IMR-90 (cell line): ENCODE data around the gene SURF2.

ENCODE experiments used
- BHLHE40 ChIP-seq: fragments of 150-350 bp; IDR thresholded peaks from 2 replicates; pipeline ENCODE4 v1.6.1; 2016; ENCODE audit warnings: mild to moderate bottlenecking, low read depth, low read length
- CEBPB ChIP-seq: IDR thresholded peaks from 2 replicates; pipeline ENCODE4 v1.6.1; 2012; ENCODE audit warnings: low read depth, low read length, improper control_type of control experiment
- MAFK ChIP-seq: IDR thresholded peaks from 2 replicates; pipeline ENCODE4 v1.6.1; 2012; ENCODE audit warnings: low read depth, low read length, improper control_type of control experiment
- MAZ ChIP-seq: IDR thresholded peaks from 2 replicates; pipeline ENCODE4 v1.6.1; 2012; ENCODE audit warnings: low read depth, mild to moderate bottlenecking, low read length, improper control_type of control experiment, moderate library complexity, borderline replicate concordance
- MXI1 ChIP-seq: IDR thresholded peaks from 2 replicates; pipeline ENCODE4 v1.6.1; 2012; ENCODE audit warnings: low read depth, mild to moderate bottlenecking, low read length, moderate library complexity, borderline replicate concordance
- POLR2A ChIP-seq: IDR thresholded peaks from 2 replicates; pipeline ENCODE4 v1.6.1; 2012; ENCODE audit warnings: mild to moderate bottlenecking, low read depth, low read length
- RAD21 ChIP-seq: IDR thresholded peaks from 2 replicates; pipeline ENCODE4 v1.6.1; 2012; ENCODE audit warnings: low read length, improper control_type of control experiment
- RFX5 ChIP-seq: IDR thresholded peaks from 2 replicates; pipeline ENCODE4 v1.8.0; 2012; ENCODE audit warnings: low read depth, mild to moderate bottlenecking, low read length, moderate library complexity
- SMC3 ChIP-seq: fragments of 150-350 bp; IDR thresholded peaks from 2 replicates; pipeline ENCODE4 v1.6.1; 2016; ENCODE audit warnings: low read depth, mild to moderate bottlenecking, antibody characterized with exemption, low read length, moderate library complexity
- TF ChIP-seq, protein P1 (sequence below): conservative IDR thresholded peaks from 2 replicates; pipeline ENCODE4 v1.5.1; 2012; ENCODE audit warnings: mild to moderate bottlenecking, low read depth, low read length, improper control_type of control experiment
- TF ChIP-seq, protein P2 (sequence below): fragments of 150-350 bp; IDR thresholded peaks from 2 replicates; pipeline ENCODE4 v1.6.1; 2016; ENCODE audit warnings: low read depth, mild to moderate bottlenecking, low read length, moderate library complexity, borderline replicate concordance
- TF ChIP-seq, protein P3 (sequence below): fragments of 150-350 bp; IDR thresholded peaks from 2 replicates; pipeline ENCODE4 v1.6.1; 2017; ENCODE audit warnings: mild to moderate bottlenecking, antibody characterized with exemption, low read length, low read depth

DNA sequence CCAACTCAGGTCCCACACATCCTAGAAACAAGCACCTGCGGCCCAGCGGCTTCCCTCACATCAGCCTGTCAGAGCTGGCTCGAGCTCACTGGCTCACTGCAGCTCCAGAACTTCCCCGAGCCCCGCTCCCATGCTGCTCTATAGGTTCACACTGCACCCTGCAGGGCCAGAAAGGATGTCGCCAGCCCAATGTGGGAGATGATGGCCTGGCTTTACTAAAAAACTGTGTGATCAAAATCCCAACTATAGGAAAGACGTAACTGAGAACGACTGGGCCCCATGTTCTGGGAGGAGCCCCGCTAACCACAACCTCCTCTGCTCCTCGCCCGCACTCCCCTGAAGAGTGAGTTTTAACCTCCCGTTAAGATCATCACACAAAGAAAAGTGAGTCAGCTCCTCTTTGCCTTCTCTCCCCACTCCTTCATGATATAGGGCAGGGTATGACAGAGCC is 14.9 kb downstream of the SURF2 start:
- TF ChIP-seq SMC3: no peak
- TF ChIP-seq, protein P1, sequence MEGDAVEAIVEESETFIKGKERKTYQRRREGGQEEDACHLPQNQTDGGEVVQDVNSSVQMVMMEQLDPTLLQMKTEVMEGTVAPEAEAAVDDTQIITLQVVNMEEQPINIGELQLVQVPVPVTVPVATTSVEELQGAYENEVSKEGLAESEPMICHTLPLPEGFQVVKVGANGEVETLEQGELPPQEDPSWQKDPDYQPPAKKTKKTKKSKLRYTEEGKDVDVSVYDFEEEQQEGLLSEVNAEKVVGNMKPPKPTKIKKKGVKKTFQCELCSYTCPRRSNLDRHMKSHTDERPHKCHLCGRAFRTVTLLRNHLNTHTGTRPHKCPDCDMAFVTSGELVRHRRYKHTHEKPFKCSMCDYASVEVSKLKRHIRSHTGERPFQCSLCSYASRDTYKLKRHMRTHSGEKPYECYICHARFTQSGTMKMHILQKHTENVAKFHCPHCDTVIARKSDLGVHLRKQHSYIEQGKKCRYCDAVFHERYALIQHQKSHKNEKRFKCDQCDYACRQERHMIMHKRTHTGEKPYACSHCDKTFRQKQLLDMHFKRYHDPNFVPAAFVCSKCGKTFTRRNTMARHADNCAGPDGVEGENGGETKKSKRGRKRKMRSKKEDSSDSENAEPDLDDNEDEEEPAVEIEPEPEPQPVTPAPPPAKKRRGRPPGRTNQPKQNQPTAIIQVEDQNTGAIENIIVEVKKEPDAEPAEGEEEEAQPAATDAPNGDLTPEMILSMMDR: no peak
- no peak for TF ChIP-seq POLR2A
- TF ChIP-seq BHLHE40: no peak
- no peak for TF ChIP-seq MXI1
- TF ChIP-seq MAFK: no peak
- TF ChIP-seq, protein P2, sequence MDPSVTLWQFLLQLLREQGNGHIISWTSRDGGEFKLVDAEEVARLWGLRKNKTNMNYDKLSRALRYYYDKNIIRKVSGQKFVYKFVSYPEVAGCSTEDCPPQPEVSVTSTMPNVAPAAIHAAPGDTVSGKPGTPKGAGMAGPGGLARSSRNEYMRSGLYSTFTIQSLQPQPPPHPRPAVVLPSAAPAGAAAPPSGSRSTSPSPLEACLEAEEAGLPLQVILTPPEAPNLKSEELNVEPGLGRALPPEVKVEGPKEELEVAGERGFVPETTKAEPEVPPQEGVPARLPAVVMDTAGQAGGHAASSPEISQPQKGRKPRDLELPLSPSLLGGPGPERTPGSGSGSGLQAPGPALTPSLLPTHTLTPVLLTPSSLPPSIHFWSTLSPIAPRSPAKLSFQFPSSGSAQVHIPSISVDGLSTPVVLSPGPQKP: no peak
- no peak for TF ChIP-seq RAD21
- no peak for TF ChIP-seq MAZ
- TF ChIP-seq, protein P3, sequence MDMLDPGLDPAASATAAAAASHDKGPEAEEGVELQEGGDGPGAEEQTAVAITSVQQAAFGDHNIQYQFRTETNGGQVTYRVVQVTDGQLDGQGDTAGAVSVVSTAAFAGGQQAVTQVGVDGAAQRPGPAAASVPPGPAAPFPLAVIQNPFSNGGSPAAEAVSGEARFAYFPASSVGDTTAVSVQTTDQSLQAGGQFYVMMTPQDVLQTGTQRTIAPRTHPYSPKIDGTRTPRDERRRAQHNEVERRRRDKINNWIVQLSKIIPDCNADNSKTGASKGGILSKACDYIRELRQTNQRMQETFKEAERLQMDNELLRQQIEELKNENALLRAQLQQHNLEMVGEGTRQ: no peak
- no peak for TF ChIP-seq RFX5
- no peak for TF ChIP-seq CEBPB
